HG02973 (cell line): Measurements from ENCODE around the gene C16orf78.

ENCODE experiments used
- ATAC-seq: cut with Tn5 transposase; IDR thresholded peaks from one replicate; pipeline ENCODE4 v1.9.1; 2021; ENCODE audit warnings: moderate library complexity; ENCODE audit not compliant: unreplicated experiment

The C16orf78 gene

DNA sequence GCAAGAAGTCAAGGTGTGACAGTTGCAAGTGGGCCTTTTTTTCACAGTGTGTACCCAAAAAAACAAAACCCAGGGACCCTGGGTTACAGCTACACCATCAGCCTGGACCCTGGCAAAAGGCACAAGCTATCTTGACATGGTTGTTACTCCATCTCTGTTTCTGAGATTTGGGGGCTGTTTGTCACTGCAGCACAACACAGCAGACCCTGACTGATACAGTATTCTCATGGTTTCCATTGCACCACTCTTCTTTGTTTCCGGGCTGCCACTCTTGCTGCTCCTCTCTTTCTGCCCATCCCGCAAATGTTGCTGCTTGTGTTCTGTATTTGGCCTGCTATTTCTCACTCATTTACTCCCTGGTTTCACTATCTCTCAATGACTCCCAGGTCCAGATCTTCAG lies 55.2 kb downstream of the C16orf78 start:
- no peak for ATAC-seq

DNA sequence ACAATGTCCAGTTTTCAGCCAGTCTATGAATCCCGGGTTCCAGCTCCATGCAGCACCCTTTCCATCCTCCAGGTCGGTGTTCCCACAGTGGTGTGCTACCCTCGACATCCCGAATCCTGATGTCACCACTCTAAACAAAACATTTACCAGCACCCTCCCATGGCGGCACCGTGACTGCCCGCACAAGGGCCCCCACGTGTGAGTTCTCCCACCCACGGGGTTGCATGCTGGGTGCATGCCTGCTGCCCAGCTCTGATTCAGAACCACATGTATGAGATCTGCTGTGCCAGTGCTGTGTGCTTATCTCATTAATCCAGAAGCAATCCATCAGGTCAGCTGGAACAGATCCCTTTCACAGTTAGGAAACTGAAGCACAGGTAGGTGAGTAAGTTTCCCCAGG lies 57.4 kb downstream of the C16orf78 start:
- ATAC-seq: no peak

DNA sequence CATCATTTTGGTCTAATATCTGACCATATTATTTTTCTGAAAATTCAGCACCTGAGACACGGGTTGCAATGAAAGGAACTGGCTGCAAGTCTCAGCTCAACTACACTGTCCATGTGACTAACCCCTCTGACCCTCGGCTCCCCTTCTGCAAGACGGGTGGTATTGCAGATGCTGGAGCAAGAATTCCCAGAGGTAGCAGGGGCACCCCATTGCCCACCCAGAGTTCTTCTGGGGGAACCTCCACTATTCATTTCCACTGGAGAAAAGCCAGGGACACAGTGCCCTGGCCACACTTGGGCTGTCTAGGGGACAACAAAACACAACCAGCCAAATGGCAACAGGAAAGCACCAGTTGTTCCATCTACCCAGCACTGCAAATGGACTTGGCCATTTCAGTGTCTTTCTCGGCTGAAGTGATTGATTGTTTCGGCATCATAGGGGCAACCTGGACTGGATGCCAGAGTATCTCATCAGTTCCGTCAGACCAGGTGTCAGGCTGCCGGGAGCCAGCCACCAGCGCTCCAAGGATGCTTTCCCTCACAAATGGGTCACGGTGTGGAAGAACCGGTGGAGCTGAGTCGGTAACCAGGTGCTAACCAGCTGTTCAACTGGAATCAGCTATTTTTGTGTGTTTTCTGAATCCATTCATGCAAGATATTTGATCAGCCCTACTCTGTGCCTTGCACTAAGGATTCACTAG lies 58.1 kb downstream of the C16orf78 start:
- ATAC-seq: no peak

DNA sequence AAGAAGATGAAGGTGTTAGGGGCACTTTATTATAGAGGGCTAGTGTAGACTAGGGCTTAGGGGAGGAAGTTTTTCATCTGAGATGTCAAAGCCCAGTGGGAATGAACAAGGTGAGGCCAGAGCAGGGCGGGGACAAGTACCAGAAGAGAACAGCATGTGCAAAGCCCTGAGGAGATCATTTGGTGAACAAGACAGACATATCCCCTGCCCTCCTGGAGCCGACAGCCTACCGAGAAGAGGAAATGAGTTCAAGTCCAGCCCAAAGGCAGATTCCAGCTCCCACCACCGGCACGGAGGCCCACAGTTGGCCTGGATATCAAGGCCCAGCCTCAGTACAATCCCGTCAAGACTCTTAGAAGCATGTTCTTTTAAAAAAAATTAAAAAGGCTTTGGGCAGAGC lies 61.1 kb downstream of the C16orf78 start:
- ATAC-seq: no peak

DNA sequence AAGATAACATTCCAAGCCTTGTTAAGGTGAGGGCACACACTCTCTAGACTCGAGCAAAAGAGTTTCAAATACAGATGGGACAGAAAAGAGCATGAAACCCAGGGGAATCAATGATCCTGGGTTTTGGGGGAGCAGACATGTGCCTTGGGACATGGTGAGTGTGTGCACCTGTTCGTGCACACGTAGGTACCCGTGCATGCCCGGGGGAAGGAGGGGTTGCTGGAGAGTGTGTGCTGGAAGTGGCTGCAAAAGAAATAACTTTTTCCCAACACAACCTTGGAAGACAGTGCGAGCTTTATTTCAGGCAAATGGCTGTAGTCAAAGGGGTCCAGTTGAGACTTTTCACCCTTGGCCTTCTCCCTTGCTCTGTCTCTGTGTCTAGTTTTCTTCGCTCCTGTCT lies 62.6 kb downstream of the C16orf78 start:
- no peak for ATAC-seq

DNA sequence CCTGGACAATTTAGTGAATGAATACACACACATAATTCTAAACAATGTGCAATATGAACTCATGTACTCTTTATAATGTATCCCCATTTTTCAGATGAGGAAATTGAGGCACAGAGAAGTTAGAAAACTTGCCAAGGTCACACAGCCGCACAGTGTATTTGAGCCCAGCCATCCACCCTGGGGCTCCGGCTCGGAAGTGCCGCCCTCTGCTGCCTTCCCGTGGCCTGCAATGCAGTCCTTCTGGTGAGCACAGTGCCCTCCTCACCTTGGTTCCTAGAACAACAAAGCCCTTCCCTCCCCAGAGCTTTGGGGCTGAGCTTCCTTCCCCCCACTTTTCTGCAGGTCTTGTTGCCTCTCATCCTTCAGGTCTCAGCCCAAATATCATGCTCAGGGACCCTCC lies 63.7 kb downstream of the C16orf78 start:
- ATAC-seq: no peak

DNA sequence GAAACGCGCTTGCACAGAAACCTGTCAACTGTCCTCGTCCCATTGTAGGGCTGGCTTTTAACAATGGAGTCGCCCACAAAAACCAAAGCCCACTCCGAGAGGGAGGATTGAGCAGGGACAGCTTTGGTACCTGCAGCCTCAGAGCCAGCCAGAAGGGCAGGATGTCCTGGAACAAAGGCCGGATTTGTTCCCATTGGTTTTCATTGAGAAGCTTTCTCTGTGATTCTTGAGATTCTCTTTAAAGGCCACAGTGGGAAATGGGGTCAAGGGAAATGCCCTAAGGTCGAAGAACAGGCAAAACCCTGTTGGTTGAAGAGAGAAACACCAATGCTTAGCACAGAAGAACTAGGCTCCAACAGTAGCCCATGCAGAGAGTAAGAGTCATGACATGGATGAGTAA lies 65.4 kb downstream of the C16orf78 start:
- no peak for ATAC-seq

DNA sequence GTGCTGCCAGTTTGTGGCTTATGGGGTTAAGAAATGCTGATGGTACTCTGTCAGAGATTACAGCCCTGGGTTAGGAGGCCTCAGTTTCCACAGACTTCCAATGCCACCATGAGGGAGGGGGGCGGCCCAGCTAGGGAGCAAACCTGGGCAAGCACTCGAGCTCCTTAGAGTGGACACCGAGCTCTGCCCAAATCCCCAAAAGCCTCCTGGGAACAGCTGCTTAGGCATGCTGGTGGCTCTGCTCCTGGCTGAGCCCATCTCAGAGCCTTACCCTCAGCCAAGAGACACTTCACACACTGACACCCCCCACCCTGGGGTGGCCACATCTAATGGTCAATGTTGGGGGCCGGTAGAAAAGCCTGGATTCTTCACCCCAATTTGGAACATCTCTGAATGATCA lies 66.1 kb downstream of the C16orf78 start:
- no peak for ATAC-seq

DNA sequence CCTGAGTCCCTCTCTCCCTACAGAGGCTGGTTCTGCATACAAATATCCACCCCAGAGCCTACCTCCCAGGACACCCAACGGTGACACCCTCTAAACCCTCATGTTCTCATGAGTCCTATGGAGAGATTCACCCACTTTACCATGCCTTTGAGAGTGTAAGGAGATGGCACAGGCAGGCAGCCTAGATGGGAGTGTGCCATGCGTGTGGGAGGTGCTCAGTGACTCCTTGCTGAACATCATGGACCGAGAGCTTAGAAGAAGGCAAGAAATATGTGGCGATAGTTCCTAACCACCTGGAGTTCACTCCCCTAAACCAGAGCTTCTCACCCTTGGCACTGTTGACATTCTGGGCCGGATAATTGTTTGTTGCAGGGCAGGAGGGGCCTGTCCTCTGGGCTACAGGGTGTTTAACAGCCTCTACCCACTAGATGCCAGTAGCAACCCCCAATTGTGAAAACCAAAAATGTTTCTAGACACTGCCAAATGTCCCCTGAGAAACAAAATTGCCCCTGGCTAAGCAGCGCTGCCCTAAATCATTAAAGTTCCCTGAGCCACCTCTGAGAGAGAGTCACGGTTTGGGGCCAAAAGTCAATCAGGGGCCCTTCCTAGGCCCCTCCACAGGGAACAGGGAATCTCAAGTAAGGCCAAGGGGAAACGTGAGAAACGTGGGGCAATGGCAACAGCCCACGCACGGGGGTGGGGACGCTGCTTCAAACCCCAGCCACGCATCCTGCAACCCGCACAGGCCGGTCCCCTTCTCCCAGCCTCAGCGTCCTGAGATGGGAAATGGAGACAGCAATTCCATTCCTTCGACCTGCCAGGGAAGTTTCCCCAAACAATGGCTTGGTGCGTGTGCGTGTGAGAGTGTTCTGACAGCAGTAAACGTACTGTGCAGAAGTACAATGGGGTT lies 66.8 kb downstream of the C16orf78 start:
- ATAC-seq: no peak

DNA sequence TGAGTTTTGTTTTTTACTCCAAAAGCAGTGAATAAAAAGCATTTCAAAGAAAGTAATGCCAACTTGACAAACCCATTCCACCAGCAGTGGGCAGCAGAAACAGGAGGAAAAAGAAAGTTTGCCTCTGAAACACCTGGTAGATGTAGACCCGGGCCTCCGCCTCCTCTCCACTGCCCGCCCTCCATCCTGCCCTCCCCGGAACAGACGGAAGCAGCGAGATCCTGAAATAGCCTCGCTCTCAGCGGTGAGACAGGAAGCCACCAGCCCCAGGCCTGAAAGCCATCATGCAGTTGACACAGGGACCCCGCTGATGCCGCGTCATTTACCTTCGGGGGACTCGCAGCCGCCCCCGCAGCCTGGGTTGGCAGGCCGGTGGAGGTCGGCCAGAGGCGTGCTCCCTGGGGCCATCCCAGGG lies 67.8 kb downstream of the C16orf78 start:
- ATAC-seq: peak; percentile 85

DNA sequence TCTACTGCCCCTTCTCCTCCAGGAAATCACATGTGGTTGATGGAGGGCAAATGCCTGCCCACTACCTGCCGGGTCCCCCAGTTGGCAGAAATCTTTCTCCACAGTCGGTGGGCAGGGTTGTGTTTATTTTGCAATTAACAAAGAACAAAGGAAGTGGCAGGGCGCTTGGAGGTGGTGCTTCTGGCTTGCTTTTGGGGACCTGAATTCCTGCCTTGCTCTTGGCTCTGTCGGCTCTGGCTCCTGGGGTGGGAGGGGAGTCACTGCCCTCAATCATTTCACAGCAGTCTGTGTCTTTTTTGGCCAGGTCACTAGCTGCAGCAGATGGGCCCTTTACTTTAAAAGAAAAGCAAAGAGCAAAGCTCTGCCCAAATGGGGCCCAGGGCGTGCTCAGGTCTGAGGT lies 69.2 kb downstream of the C16orf78 start:
- ATAC-seq: no peak

DNA sequence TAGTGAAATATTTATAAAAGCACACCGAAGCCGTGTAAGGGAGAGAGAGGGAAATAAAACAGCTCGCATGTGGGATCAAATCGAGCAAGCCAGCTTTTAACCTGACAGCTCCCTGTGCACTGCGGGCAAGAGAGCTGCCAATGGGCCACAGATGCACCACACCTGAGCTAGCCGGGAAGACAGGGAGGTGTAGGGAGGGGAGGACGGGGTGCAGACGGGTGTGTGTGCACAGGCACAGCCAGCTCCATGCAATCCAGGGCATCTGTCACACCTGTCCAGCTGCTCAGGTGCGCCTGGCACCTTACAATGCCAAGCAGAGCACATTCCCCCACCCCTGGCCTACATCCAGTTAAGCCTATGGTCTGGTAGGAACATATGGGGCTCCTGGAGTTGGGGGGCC lies 70.0 kb downstream of the C16orf78 start:
- ATAC-seq: no peak

DNA sequence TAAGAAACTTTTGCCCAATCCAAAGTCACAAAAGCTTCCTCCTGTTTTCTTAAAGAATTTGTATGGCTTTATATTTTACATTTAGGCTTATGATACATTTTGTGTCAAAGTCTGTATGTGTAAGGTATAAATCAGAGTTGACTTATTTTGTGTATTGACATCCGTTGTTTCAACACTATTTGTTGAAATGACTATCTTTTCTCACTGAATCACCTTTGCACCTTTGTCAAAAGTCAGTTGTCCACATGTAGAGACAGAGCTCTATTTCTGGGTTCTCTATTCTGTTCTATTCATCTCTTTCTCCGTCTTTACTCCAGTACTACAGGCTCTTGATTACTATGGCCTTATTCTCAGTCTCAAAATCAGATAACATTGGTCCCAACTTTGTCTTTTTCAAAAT lies 73.2 kb downstream of the C16orf78 start:
- no peak for ATAC-seq
